Endothelial cell of umbilical vein (primary cell): Measurements from ENCODE around the gene SCAP. TPM values are rescaled to one million over a fixed set of nuclear protein-coding genes. Genes with fewer than 3 reads are reported as not detected.

Experiments used
- BruUV-seq: library from RNA; stranded (reverse); fragments of 400-500 nt; replicated peaks from 2 replicates; lab custom pipeline; 2021; lab: Mats Ljungman, UMichigan
- CTCF ChIA-PET: fragments of 300-600, 350-600 bp; sonication (Branson Sonifier 250); formaldehyde crosslinking; loops from one replicate; lab custom pipeline; 2021; ENCODE audit warnings: antibody characterized with exemption, inconsistent platforms; lab: Charles Lee
- POLR2A ChIA-PET: fragments of 300-600, 350-600 bp; sonication (Branson Sonifier 250); formaldehyde crosslinking; loops from one replicate; lab custom pipeline; 2021; ENCODE audit warnings: antibody characterized with exemption, inconsistent platforms; lab: Charles Lee
- DNase-seq: peaks from one replicate; pipeline ENCODE4 v3.0.0-alpha.2; 2011; ENCODE audit warnings: low read depth, low spot score
- FAIRE-seq: peaks from 2 replicates; lab custom pipeline; 2011; peaks lifted over from hg19 to GRCh38; lab: Jason Lieb, UNC
- H2AFZ ChIP-seq: 2 replicates; pipeline ENCODE4 v1.6.0; 2012; ENCODE audit warnings: low read depth, low read length, control low read depth, inconsistent platforms
- H3K27ac ChIP-seq: 2 replicates; pipeline ENCODE4 v1.5.1; 2011; ENCODE audit warnings: low read depth, mild to moderate bottlenecking, control low read depth, low read length, moderate library complexity; ENCODE audit not compliant: insufficient read depth
- H3K27me3 ChIP-seq, 2 experiments: 2 replicates each; pipeline versions ENCODE4 v1.6.0 to v1.6.1; 2011; ENCODE audit warnings: low read length in 2 of 2, mixed read lengths in 1 of 2; ENCODE audit not compliant: control insufficient read depth in 2 of 2, insufficient read depth in 2 of 2
- H3K36me3 ChIP-seq, 2 experiments: 2 replicates in 1 of 2; 3 replicates in 1 of 2; pipeline ENCODE4 v1.5.1; 2011; ENCODE audit warnings: low read length in 2 of 2, mild to moderate bottlenecking in 1 of 2, moderate library complexity in 1 of 2; ENCODE audit not compliant: control insufficient read depth in 2 of 2, insufficient read depth in 2 of 2; ENCODE audit errors: extremely low read depth in 1 of 2
- H3K4me1 ChIP-seq: 3 replicates; pipeline ENCODE4 v1.5.1; 2011; ENCODE audit warnings: mild to moderate bottlenecking, low read length; ENCODE audit not compliant: control insufficient read depth, insufficient read depth; ENCODE audit errors: extremely low read depth
- H3K4me2 ChIP-seq: 2 replicates; pipeline ENCODE4 v1.6.1; 2011; ENCODE audit warnings: low read length, control low read depth, mixed read lengths; ENCODE audit not compliant: insufficient read depth
- H3K4me3 ChIP-seq, 3 experiments: fragments of 200-600 bp in 1 of 3; sonication (generic), shearing (Covaris generic) in 1 of 3; replicated peaks in 1 of 3; 2 replicates each; pipeline ENCODE4 v1.5.1; 2011 to 2016; ENCODE audit warnings: control low read depth in 3 of 3, low read length in 3 of 3, mild to moderate bottlenecking in 2 of 3, inconsistent platforms in 1 of 3, low read depth in 1 of 3, moderate library complexity in 1 of 3; ENCODE audit not compliant: insufficient read depth in 1 of 3
- H3K79me2 ChIP-seq: 2 replicates; pipeline ENCODE4 v1.6.0; 2012; ENCODE audit warnings: low read length, inconsistent platforms; ENCODE audit not compliant: control insufficient read depth, insufficient read depth
- H3K9ac ChIP-seq: replicated peaks from 2 replicates; pipeline ENCODE3; 2011; ENCODE audit warnings: low read length, control low read depth; ENCODE audit not compliant: insufficient read depth; ENCODE audit errors: extremely low read depth
- H3K9me1 ChIP-seq: replicated peaks from 3 replicates; pipeline ENCODE4 v1.6.0; 2011; ENCODE audit warnings: mild to moderate bottlenecking, low read length; ENCODE audit not compliant: control insufficient read depth, insufficient read depth; ENCODE audit errors: extremely low read depth
- H3K9me3 ChIP-seq: replicated peaks from 2 replicates; pipeline ENCODE4 v1.5.1; 2012; ENCODE audit warnings: low read length, inconsistent platforms; ENCODE audit not compliant: control insufficient read depth, insufficient read depth
- H4K20me1 ChIP-seq: replicated peaks from 2 replicates; pipeline ENCODE3; 2011; ENCODE audit warnings: mild to moderate bottlenecking, low read length; ENCODE audit not compliant: control insufficient read depth, insufficient read depth; ENCODE audit errors: extremely low read depth
- CTCF ChIP-seq, 2 donors: IDR thresholded peaks; 1 replicate in 1 of 2; 2 replicates in 1 of 2; pipeline ENCODE4 v1.5.1; 2011; ENCODE audit warnings: low read length in 2 of 2, mild to moderate bottlenecking in 2 of 2, moderate library complexity in 2 of 2, control low read depth in 1 of 2, inconsistent platforms in 1 of 2, low read depth in 1 of 2; ENCODE audit not compliant: insufficient read depth in 1 of 2; ENCODE audit errors: extremely low read depth in 1 of 2
- EZH2 ChIP-seq: IDR thresholded peaks from 2 replicates; pipeline ENCODE4 v1.6.1; 2012; ENCODE audit warnings: borderline replicate concordance, low read depth, mild to moderate bottlenecking, moderate library complexity, low read length, inconsistent platforms; ENCODE audit not compliant: severe bottlenecking
- FOS ChIP-seq: IDR thresholded peaks from 2 replicates; pipeline ENCODE4 v1.6.1; 2011; ENCODE audit warnings: mild to moderate bottlenecking, low read length, moderate library complexity, borderline replicate concordance; ENCODE audit not compliant: insufficient read depth
- GATA2 ChIP-seq: IDR thresholded peaks from 2 replicates; pipeline ENCODE4 v1.7.0; 2011; ENCODE audit warnings: low read depth, mild to moderate bottlenecking, moderate library complexity, mixed read lengths, low read length; ENCODE audit not compliant: insufficient read length, insufficient read depth
- JUN ChIP-seq: IDR thresholded peaks from 2 replicates; pipeline ENCODE4 v1.6.1; 2011; ENCODE audit warnings: borderline replicate concordance, low read depth; ENCODE audit not compliant: insufficient read length, insufficient read depth
- MAX ChIP-seq: IDR thresholded peaks from 2 replicates; pipeline ENCODE4 v1.6.1; 2011; ENCODE audit not compliant: insufficient read depth, insufficient read length
- MYC ChIP-seq: IDR thresholded peaks from one replicate; pipeline ENCODE4 v1.6.1; 2011; ENCODE audit warnings: mild to moderate bottlenecking, low read depth, low read length
- POLR2A ChIP-seq: IDR thresholded peaks from 2 replicates; pipeline ENCODE4 v1.6.1; 2012; ENCODE audit warnings: low read depth, mild to moderate bottlenecking, control low read depth, low read length
- POLR2AphosphoS5 ChIP-seq: IDR thresholded peaks from 2 replicates; pipeline ENCODE4 v1.6.1; 2012; ENCODE audit warnings: low read depth, mild to moderate bottlenecking, control low read depth, low read length, moderate library complexity; ENCODE audit not compliant: insufficient read depth
- dilution Hi-C: fragments of 300-500 bp; cut with MboI; formaldehyde crosslinking; loops from one replicate; pipeline ENCODE4 v1.15.0; 2019; ENCODE audit warnings: low sequenced_read_pairs; ENCODE audit not compliant: extremely low pct_ligation_motif_present
- intact Hi-C: fragments of 100-400 bp; cut with micrococcal nuclease; formaldehyde crosslinking; loops from one replicate; pipeline ENCODE4 v1.10.0; 2022
- polyA plus RNA-seq, 4 experiments: library from polyadenylated mRNA; depleted of rRNA in 3 of 4; stranded (reverse) in 3 of 4; unstranded in 1 of 4; fragments of >200 nt; gene quantifications; 2 replicates each; pipeline versions ENCODE4 v1.2.1 to v1.2.3, GENCODE V29; 2011 to 2012; ENCODE audit warnings: missing spikeins in 1 of 4
- total RNA-seq: library from RNA; stranded (reverse); gene quantifications from 2 replicates; pipeline ENCODE4 v1.2.3, GENCODE V29; 2021

The SCAP gene
- total and polyA plus RNA-seq, 2 donors (not counting 3 experiments of a cell fraction or from before 2014, with no cell fraction given): 34.7 to 59.0 TPM

- Histone ChIP-seq H3K4me3 (no peak overlapping the region), H3K9me1 (no peaks in the 10 kb centered on the region), H3K9me3 (no peaks in the 10 kb centered on the region), H2AFZ (no peak overlapping the region), H3K9ac (no peak overlapping the region), H3K4me2 (no peak overlapping the region), H3K4me1 (no peaks in the 10 kb centered on the region), H3K79me2 (no peaks in the 10 kb centered on the region), H3K36me3 (no peaks in the 10 kb centered on the region), H3K27me3 (no peaks in the 10 kb centered on the region), H3K27ac (no peak overlapping the region), H4K20me1 (no peaks in the 10 kb centered on the region)
- no peak for FAIRE-seq
- CTCF ChIA-PET: interaction anchor here (2.7 kb wide), 1 partner anchor 97 kb away, joined by 8 read pairs; no protein-coding TSS in a partner anchor
- BruUV-seq: no TSS peak
- no peak for DNase-seq
- no peak for TF ChIP-seq POLR2A
- no peak for TF ChIP-seq GATA2
- TF ChIP-seq MYC: no peak
- no peak for TF ChIP-seq MAX
- no peak for TF ChIP-seq CTCF (IDR thresholded peaks at IDR 0.05; ENCODE audit: extremely low read depth in 1 of 2, insufficient read depth in 1 of 2, low read depth in 1 of 2, low read length in 2 of 2)
- TF ChIP-seq FOS: no peak
- no peak for TF ChIP-seq EZH2
- TF ChIP-seq POLR2AphosphoS5: no peak
- no peak for TF ChIP-seq JUN
- POLR2A ChIA-PET: no interaction called here
- dilution Hi-C loops: no loop called here
- intact Hi-C loops: no loop called here
Measured at GRCh38 chr3:47517937-47518336, 42.2 kb upstream of the SCAP start.
